Measurements from ENCODE around the gene JAG1.

The JAG1 gene

GRCh38 chr20:10610251-10610650 is 63.5 kb downstream of the JAG1 start:
- Histone ChIP-seq H3K4me2 (ENCODE audit: insufficient read depth, low read length) (no peak overlapping the region), H3K4me3 (ENCODE audit: low read depth in 1 of 2, low read length in 2 of 2) (no peak overlapping the region), H4K20me1 (ENCODE audit: insufficient read depth, low read length) (no peaks in the 10 kb centered on the region), H3K36me3 (ENCODE audit: insufficient read depth, low read length) (peaks cover 22% of the 10 kb centered on the region), H3K27me3 (ENCODE audit: insufficient read depth, low read length, poor library complexity) (no peaks in the 10 kb centered on the region), H3K9ac (ENCODE audit: low read depth, low read length) (no peak overlapping the region), H3K9me3 (ENCODE audit: insufficient read depth, low read length, severe bottlenecking) (no peaks in the 10 kb centered on the region), H2AFZ (ENCODE audit: low read depth, low read length) (no peak overlapping the region), H3K79me2 (ENCODE audit: insufficient read depth, low read length) (no peaks in the 10 kb centered on the region), H3K4me1 (ENCODE audit: insufficient read depth, low read length) (no peaks in the 10 kb centered on the region), H3K27ac (ENCODE audit: low read length) (no peak overlapping the region)
- TF ChIP-seq EZH2 (IDR thresholded peaks at IDR 0.05; ENCODE audit: borderline replicate concordance, low read depth, low read length, severe bottlenecking) = no peak
- TF ChIP-seq, protein P1, sequence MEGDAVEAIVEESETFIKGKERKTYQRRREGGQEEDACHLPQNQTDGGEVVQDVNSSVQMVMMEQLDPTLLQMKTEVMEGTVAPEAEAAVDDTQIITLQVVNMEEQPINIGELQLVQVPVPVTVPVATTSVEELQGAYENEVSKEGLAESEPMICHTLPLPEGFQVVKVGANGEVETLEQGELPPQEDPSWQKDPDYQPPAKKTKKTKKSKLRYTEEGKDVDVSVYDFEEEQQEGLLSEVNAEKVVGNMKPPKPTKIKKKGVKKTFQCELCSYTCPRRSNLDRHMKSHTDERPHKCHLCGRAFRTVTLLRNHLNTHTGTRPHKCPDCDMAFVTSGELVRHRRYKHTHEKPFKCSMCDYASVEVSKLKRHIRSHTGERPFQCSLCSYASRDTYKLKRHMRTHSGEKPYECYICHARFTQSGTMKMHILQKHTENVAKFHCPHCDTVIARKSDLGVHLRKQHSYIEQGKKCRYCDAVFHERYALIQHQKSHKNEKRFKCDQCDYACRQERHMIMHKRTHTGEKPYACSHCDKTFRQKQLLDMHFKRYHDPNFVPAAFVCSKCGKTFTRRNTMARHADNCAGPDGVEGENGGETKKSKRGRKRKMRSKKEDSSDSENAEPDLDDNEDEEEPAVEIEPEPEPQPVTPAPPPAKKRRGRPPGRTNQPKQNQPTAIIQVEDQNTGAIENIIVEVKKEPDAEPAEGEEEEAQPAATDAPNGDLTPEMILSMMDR (IDR thresholded peaks at IDR 0.05; ENCODE audit: borderline replicate concordance, extremely low read depth, low read length, poor library complexity, severe bottlenecking) = no peak
- no peak for ATAC-seq (ENCODE audit: insufficient read depth, low read depth)
- no peak for DNase-seq

DNA sequence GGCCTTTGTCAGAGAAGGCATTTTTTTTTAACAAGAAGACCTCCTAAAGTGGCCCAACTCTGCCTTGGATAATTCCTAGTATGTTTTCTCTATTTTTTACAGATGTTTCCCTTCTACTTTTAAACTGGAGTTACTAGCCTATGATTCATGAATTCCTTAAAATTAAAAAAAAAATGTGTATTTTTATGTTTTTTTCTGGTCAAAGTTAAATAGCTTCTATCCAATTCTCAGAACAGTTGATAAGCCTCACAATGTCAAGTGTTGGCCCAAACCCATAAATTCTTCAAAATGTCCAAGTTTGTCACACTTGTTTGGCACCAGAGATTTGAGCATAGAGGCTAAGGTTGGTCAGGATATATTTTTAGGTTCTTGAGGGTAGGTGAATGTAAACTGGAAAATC is 64.0 kb downstream of the JAG1 start:
- DNase-seq = no peak

GRCh38 chr20:10609276-10609675 is 64.5 kb downstream of the JAG1 start:
- ATAC-seq (ENCODE audit: insufficient read depth, low read depth) = no peak
- Histone ChIP-seq H3K36me3 (ENCODE audit: insufficient read depth, low read length) (peaks cover 25% of the 10 kb centered on the region), H3K4me2 (ENCODE audit: insufficient read depth, low read length) (no peak overlapping the region), H3K27me3 (ENCODE audit: insufficient read depth, low read length, poor library complexity) (no peaks in the 10 kb centered on the region), H3K9me3 (ENCODE audit: insufficient read depth, low read length, severe bottlenecking) (no peaks in the 10 kb centered on the region), H3K9ac (ENCODE audit: low read depth, low read length) (no peak overlapping the region), H3K4me1 (ENCODE audit: insufficient read depth, low read length) (no peaks in the 10 kb centered on the region), H2AFZ (ENCODE audit: low read depth, low read length) (no peak overlapping the region), H3K27ac (ENCODE audit: low read length) (no peak overlapping the region), H3K4me3 (ENCODE audit: low read depth in 1 of 2, low read length in 2 of 2) (no peak overlapping the region), H3K79me2 (ENCODE audit: insufficient read depth, low read length) (no peaks in the 10 kb centered on the region), H4K20me1 (ENCODE audit: insufficient read depth, low read length) (no peaks in the 10 kb centered on the region)
- DNase-seq = no peak
- TF ChIP-seq EZH2 (IDR thresholded peaks at IDR 0.05; ENCODE audit: borderline replicate concordance, low read depth, low read length, severe bottlenecking) = no peak
- TF ChIP-seq, protein P1 (IDR thresholded peaks at IDR 0.05; ENCODE audit: borderline replicate concordance, extremely low read depth, low read length, poor library complexity, severe bottlenecking) = no peak

More for the DNA sequence above, 64.0 kb downstream of the JAG1 start:
- Histone ChIP-seq H3K9ac (ENCODE audit: low read depth, low read length) (no peak overlapping the region), H4K20me1 (ENCODE audit: insufficient read depth, low read length) (no peaks in the 10 kb centered on the region), H3K4me2 (ENCODE audit: insufficient read depth, low read length) (no peak overlapping the region), H3K27me3 (ENCODE audit: insufficient read depth, low read length, poor library complexity) (no peaks in the 10 kb centered on the region), H3K9me3 (ENCODE audit: insufficient read depth, low read length, severe bottlenecking) (no peaks in the 10 kb centered on the region), H3K4me1 (ENCODE audit: insufficient read depth, low read length) (no peaks in the 10 kb centered on the region), H3K27ac (ENCODE audit: low read length) (no peak overlapping the region), H3K4me3 (ENCODE audit: low read depth in 1 of 2, low read length in 2 of 2) (no peak overlapping the region), H3K36me3 (ENCODE audit: insufficient read depth, low read length) (peaks cover 22% of the 10 kb centered on the region), H2AFZ (ENCODE audit: low read depth, low read length) (no peak overlapping the region), H3K79me2 (ENCODE audit: insufficient read depth, low read length) (no peaks in the 10 kb centered on the region)
- no peak for TF ChIP-seq EZH2 (IDR thresholded peaks at IDR 0.05; ENCODE audit: borderline replicate concordance, low read depth, low read length, severe bottlenecking)
- TF ChIP-seq, protein P1 (IDR thresholded peaks at IDR 0.05; ENCODE audit: borderline replicate concordance, extremely low read depth, low read length, poor library complexity, severe bottlenecking) = no peak
- ATAC-seq (ENCODE audit: insufficient read depth, low read depth) = no peak
